GM23248 (cell line): ENCODE data around the gene GSE1. TPM values are rescaled to one million over a fixed set of nuclear protein-coding genes. Genes with fewer than 3 reads are reported as not detected.

ENCODE experiments used
- DNase-seq: peaks from one replicate; pipeline ENCODE4 v3.0.0-alpha.2; 2015
- H2AFZ ChIP-seq: fragments of 200-600 bp; sonication (generic); 2 replicates; pipeline ENCODE4 v1.6.1; 2016; ENCODE audit warnings: antibody characterized with exemption
- H3F3A ChIP-seq: fragments of 200-600 bp; sonication (generic); 2 replicates; pipeline ENCODE4 v1.6.1; 2016; ENCODE audit warnings: mild to moderate bottlenecking, antibody characterized with exemption, mixed run types; ENCODE audit not compliant: insufficient read depth
- H3K27ac ChIP-seq: fragments of 200-600 bp; sonication (generic); 2 replicates; pipeline ENCODE4 v1.5.1; 2016; ENCODE audit warnings: mild to moderate bottlenecking
- H3K27me3 ChIP-seq: fragments of 200-600 bp; sonication (generic); replicated peaks from 2 replicates; pipeline ENCODE4 v1.6.1; 2016; ENCODE audit warnings: mild to moderate bottlenecking; ENCODE audit not compliant: insufficient read depth
- H3K36me3 ChIP-seq: fragments of 200-600 bp; sonication (generic); 2 replicates; pipeline ENCODE4 v1.6.1; 2016; ENCODE audit warnings: low read depth, mild to moderate bottlenecking
- H3K4me1 ChIP-seq: fragments of 200-600 bp; sonication (generic); 2 replicates; pipeline ENCODE4 v1.6.1; 2016; ENCODE audit warnings: mild to moderate bottlenecking; ENCODE audit not compliant: insufficient read depth
- H3K4me2 ChIP-seq: fragments of 200-600 bp; sonication (generic); one replicate; pipeline ENCODE4 v1.6.1; 2016; ENCODE audit warnings: mild to moderate bottlenecking; ENCODE audit not compliant: unreplicated experiment
- H3K4me3 ChIP-seq: fragments of 200-600 bp; sonication (generic); 2 replicates; pipeline ENCODE4 v1.5.1; 2016; ENCODE audit warnings: mild to moderate bottlenecking
- H3K79me2 ChIP-seq: fragments of 200-600 bp; sonication (generic); 2 replicates; pipeline ENCODE4 v1.6.1; 2016; ENCODE audit warnings: mild to moderate bottlenecking; ENCODE audit not compliant: insufficient read depth
- H3K9ac ChIP-seq: fragments of 200-600 bp; sonication (generic); 2 replicates; pipeline ENCODE4 v1.6.1; 2016; ENCODE audit warnings: mild to moderate bottlenecking
- H3K9me2 ChIP-seq: fragments of 200-600 bp; sonication (generic); 2 replicates; pipeline ENCODE4 v1.6.1; 2016; ENCODE audit warnings: mixed run types, mild to moderate bottlenecking, moderate library complexity; ENCODE audit not compliant: insufficient read depth
- H3K9me3 ChIP-seq: fragments of 200-600 bp; sonication (generic); one replicate; pipeline ENCODE4 v1.6.1; 2017; ENCODE audit warnings: low read depth
- H4K20me1 ChIP-seq: fragments of 200-600 bp; sonication (generic); 2 replicates; pipeline ENCODE4 v1.6.0; 2016; ENCODE audit not compliant: insufficient read depth
- EZH2 ChIP-seq: fragments of 200-600 bp; sonication (generic); IDR thresholded peaks from 2 replicates; pipeline ENCODE4 v1.6.1; 2018; ENCODE audit warnings: antibody characterized with exemption, mild to moderate bottlenecking; ENCODE audit not compliant: insufficient read depth, poor library complexity, severe bottlenecking
- EZH2phosphoT487 ChIP-seq: fragments of 200-600 bp; sonication (generic); IDR thresholded peaks from 2 replicates; pipeline ENCODE4 v1.6.1; 2018; ENCODE audit warnings: antibody characterized with exemption, moderate library complexity, mild to moderate bottlenecking, low read depth; ENCODE audit not compliant: insufficient read depth
- WGBS, 2 experiments: methylation state at CpG; one replicate each; pipeline ENCODE4 v1.1.6; 2015 to 2017; ENCODE audit warnings: low lambda C conversion rate in 2 of 2, low coverage in 1 of 2; ENCODE audit errors: missing lambda C conversion rate in 2 of 2; 5-methylcytosine and 5-hydroxymethylcytosine counted together
- in situ Hi-C: fragments of 300-500 bp; cut with MboI; formaldehyde crosslinking; loops from 2 replicates; pipeline ENCODE4 v1.15.0; 2020
- polyA plus RNA-seq: library from polyadenylated mRNA; unstranded; fragments of >200 nt; fragmentation: Nextera tagmentation; extraction: Ambion mirVana; gene quantifications from 2 replicates; pipeline ENCODE4 v1.2.1, GENCODE V29; 2016
- total RNA-seq: library from RNA; depleted of rRNA; stranded (reverse); fragments of >200 nt; shearing (Covaris generic); gene quantifications from 2 replicates; pipeline ENCODE4 v1.2.3, GENCODE V29; 2014

GSE1 gene
- total and polyA plus RNA-seq, 2 experiments from 2014 or later = 11.6 to 35.1 TPM

DNA sequence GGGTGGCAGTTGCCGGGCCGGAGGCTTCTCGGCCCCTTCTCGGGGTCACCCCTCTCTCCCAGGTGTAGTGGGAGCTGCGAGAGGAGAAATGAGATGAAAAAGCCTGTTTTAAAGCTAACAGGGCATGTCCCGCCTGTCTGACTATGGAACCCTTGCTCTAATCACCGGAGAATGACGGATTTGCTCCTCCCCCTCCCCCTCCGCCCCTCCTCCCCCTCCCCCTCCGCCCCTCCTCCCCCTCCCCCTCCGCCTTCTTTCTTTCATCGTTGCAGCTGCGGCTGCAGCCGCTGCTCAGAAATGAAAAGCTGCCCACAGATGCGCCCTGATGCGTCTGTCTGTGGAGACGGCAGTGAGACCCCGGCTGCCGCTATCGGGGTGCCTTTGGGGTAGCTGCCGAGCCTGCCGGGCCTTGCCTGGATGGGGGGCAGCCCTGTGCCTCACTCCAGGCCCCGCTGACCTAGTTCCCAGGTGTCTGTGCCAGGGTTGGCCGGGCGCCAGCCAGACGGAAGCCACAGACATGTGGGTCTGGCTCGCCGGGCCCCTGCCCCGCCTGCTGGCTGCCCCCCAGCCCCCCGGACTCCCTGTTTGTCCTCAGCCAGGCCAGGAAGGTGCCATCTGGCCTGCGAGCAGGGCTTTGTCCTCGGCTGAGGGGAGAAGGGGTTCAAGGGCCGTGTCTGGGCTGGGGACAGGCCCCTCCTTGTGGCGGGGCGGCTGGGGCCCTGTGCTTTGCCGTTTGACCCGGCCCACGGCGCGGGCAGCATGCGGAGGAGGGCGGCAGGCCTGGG is 37.9 kb downstream of the GSE1 start:
- DNase-seq = no peak
- H3K9ac ChIP-seq = no peak overlapping the region
- no peaks in the 10 kb centered on the region for H3K27me3 ChIP-seq
- H3K79me2 ChIP-seq = peaks cover 22% of the 10 kb centered on the region; the same call in 1 of the 2 replicates
- no peaks in the 10 kb centered on the region for H3K9me2 ChIP-seq
- no peak overlapping the region for H3K27ac ChIP-seq
- H3F3A ChIP-seq = peaks cover 8% of the 10 kb centered on the region; the same call in 1 of the 2 replicates
- H4K20me1 ChIP-seq = 0 out of 2 replicates have a peak, but pooled peaks cover 3% of the 10 kb centered on the region
- no peak overlapping the region for H2AFZ ChIP-seq
- peaks cover 6% of the 10 kb centered on the region; the same call in 1 of the 2 replicates for H3K4me1 ChIP-seq
- TF ChIP-seq EZH2 = no peak
- TF ChIP-seq EZH2phosphoT487 = no peak
- H3K9me3 ChIP-seq = no peaks in the 10 kb centered on the region
- in situ Hi-C loops = no loop called here
- WGBS, 2 experiments = 69 to 70% methylated on average over 29 to 40 of the region's 42 CpGs
- no peak overlapping the region for H3K4me3 ChIP-seq
- H3K4me2 ChIP-seq = no peak overlapping the region
- H3K36me3 ChIP-seq = no peaks in the 10 kb centered on the region; the same call in 1 of the 2 replicates

DNA sequence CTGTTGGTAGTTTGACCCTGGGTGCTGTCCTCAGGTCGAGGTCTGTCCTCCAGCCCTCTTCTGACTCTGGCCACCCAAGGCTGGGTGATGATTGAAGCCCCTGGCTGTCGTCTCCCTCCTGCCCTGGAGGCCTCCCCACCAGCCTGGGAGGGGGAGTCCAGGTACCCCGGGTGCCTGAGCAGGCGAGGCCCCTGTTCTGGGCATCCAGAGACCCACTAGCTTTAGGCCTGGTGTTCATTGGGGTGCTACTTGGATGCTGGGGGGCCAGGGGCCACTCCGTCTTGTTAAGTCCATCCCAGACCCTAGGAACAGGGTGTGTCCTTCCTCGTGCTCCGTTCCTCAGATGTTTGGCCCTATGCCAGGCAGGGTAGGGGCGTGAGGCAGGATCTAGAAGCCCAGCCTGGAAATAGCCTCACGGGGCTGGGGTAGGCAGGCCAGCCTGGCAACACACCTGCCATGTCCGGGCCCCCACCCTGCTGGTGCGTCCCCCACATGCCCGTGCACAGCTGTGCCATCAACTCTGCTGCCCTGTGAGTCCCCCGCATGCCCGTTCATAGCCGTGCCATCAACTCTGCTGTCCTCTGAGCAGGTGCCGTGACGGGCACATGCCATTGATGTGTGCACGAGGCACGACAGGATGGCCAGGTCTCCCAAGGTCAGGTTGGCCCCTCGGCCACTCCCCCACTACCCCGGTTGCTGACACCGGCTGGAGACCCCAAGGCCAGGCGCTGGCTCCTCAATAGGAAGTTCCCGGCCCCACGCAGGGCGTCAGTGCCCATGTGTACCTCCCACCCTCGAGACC is 38.7 kb downstream of the GSE1 start:
- Histone ChIP-seq H3K27me3 (no peaks in the 10 kb centered on the region), H3K4me1 (peaks cover 6% of the 10 kb centered on the region; the same call in 1 of the 2 replicates), H3K79me2 (peaks cover 14% of the 10 kb centered on the region; the same call in 1 of the 2 replicates), H3F3A (peaks cover 8% of the 10 kb centered on the region; the same call in 1 of the 2 replicates), H3K9me2 (no peaks in the 10 kb centered on the region), H4K20me1 (no peaks in the 10 kb centered on the region), H3K4me2 (no peak overlapping the region), H3K36me3 (no peaks in the 10 kb centered on the region; the same call in 1 of the 2 replicates), H2AFZ (no peak overlapping the region), H3K9me3 (no peaks in the 10 kb centered on the region), H3K9ac (no peak overlapping the region), H3K27ac (no peak overlapping the region), H3K4me3 (no peak overlapping the region)
- 61 to 63% methylated on average over 24 to 25 of the region's 27 CpGs for WGBS, 2 experiments
- in situ Hi-C loops = no loop called here
- TF ChIP-seq EZH2 = no peak
- no peak for TF ChIP-seq EZH2phosphoT487
- DNase-seq = no peak

DNA sequence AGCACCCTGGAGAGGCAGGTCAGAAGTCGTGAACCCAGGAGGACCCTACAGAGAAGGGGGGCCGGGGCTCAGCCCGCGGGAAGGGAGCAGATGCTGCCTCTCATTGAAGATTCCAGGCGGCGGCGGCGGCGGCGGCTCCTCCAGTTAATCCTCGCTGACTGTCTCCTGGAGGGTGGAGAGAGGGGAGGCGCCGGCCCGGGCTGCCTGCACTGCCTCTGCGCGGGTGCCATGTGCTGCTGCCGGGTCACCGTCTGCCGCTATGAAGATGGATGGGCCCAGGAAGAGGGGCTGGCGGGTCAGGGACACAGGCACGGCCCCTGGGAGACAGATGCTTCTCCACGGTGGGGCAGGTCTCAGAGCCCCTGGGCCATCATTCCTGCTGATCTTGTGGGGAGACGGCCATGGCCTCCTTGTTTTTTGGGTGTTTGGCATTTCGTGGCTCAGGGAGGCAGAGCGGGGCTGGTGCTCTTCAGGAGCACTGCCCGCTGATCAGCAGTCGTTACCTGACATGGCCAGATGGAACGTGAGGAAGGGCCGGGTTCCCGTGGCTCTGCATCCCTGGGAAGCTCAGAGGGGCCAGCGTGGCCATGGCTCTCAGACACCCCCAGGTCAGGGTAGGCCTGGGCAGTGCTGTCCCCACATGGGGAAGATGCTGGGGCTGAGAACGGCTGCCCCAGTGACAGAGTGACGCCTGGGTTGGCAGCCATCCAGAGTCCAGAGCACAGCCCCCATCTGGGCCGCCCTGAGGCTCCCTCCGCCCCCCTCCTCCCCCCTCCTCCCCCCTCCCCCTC is 39.5 kb downstream of the GSE1 start:
- peak; percentile 82 for DNase-seq
- no peaks in the 10 kb centered on the region for H3K9me2 ChIP-seq
- TF ChIP-seq EZH2 = no peak
- no peak overlapping the region for H3K4me3 ChIP-seq
- H3K9me3 ChIP-seq = no peaks in the 10 kb centered on the region
- H3K4me1 ChIP-seq = peaks cover 6% of the 10 kb centered on the region; the same call in 1 of the 2 replicates
- H3K36me3 ChIP-seq = peaks cover 2% of the 10 kb centered on the region; the same call in 1 of the 2 replicates
- peaks cover 8% of the 10 kb centered on the region; the same call in 1 of the 2 replicates for H3F3A ChIP-seq
- H3K27ac ChIP-seq = no peak overlapping the region
- no peak overlapping the region for H3K4me2 ChIP-seq
- in situ Hi-C loops = no loop called here
- no peaks in the 10 kb centered on the region for H3K27me3 ChIP-seq
- H2AFZ ChIP-seq = no peak overlapping the region
- 0 out of 2 replicates have a peak, but pooled peaks cover 8% of the 10 kb centered on the region for H3K79me2 ChIP-seq
- no peaks in the 10 kb centered on the region for H4K20me1 ChIP-seq
- 29% methylated on average over 24 of the region's 35 CpGs for WGBS, 2 experiments
- H3K9ac ChIP-seq = no peak overlapping the region
